ENCODE results near the gene JPH3. TPM values are rescaled to one million over a fixed set of nuclear protein-coding genes. Genes with fewer than 3 reads are reported as not detected.
A peak's percentile ranks its signal among the peaks of the same experiment; 100 is the strongest.

The JPH3 gene
- total RNA-seq: 0.32 TPM

- no peak for DNase-seq (ENCODE audit: low spot score)
Observed at GRCh38 chr16:87602001-87602775, at the start of gene JPH3. TSS of gene JPH3 (plus strand) at chr16:87602508. CDS start at chr16:87603147, 639 bp downstream.

- DNase-seq (ENCODE audit: low spot score): no peak
Observed at GRCh38 chr16:87552772-87553573, 49.3 kb upstream of the JPH3 start.

- DNase-seq (ENCODE audit: low spot score): no peak
Observed at GRCh38 chr16:87554754-87555427, 47.4 kb upstream of the JPH3 start.

GRCh38 chr16:87555647-87556046 is 46.7 kb upstream of the JPH3 start:
- DNase-seq (ENCODE audit: low spot score): no peak

GRCh38 chr16:87556941-87557459 is 45.3 kb upstream of the JPH3 start:
- DNase-seq (ENCODE audit: low spot score): peak; percentile 38

GRCh38 chr16:87558682-87559081 is 43.6 kb upstream of the JPH3 start:
- DNase-seq (ENCODE audit: low spot score): no peak

GRCh38 chr16:87559945-87560344 is 42.4 kb upstream of the JPH3 start:
- DNase-seq (ENCODE audit: low spot score): no peak

GRCh38 chr16:87560428-87561199 is 41.7 kb upstream of the JPH3 start:
- DNase-seq (ENCODE audit: low spot score): no peak

GRCh38 chr16:87561200-87562105 is 40.9 kb upstream of the JPH3 start:
- no peak for DNase-seq (ENCODE audit: low spot score)

- no peak for DNase-seq (ENCODE audit: low spot score)
Observed at GRCh38 chr16:87562201-87562600, 40.1 kb upstream of the JPH3 start.

GRCh38 chr16:87563022-87563421 is 39.3 kb upstream of the JPH3 start:
- DNase-seq (ENCODE audit: low spot score): no peak

GRCh38 chr16:87563714-87564523 is 38.4 kb upstream of the JPH3 start:
- DNase-seq (ENCODE audit: low spot score): no peak

GRCh38 chr16:87564524-87564778 is 37.9 kb upstream of the JPH3 start:
- no peak for DNase-seq (ENCODE audit: low spot score)

- DNase-seq (ENCODE audit: low spot score): no peak
Observed at GRCh38 chr16:87569601-87570571, 32.4 kb upstream of the JPH3 start.

GRCh38 chr16:87570572-87570937 is 31.8 kb upstream of the JPH3 start:
- DNase-seq (ENCODE audit: low spot score): no peak

GRCh38 chr16:87570938-87571867 is 31.1 kb upstream of the JPH3 start:
- peak; percentile 47 for DNase-seq (ENCODE audit: low spot score)

GRCh38 chr16:87571868-87572244 is 30.5 kb upstream of the JPH3 start:
- no peak for DNase-seq (ENCODE audit: low spot score)

GRCh38 chr16:87572959-87573358 is 29.3 kb upstream of the JPH3 start:
- no peak for DNase-seq (ENCODE audit: low spot score)

Measured in mucosa of gallbladder (tissue), 1 donor.